ENCODE data around the gene PNMA8A.

GRCh38 chr19:46427518-46428045 lies 43.8 kb downstream of the PNMA8A start:
- no peak for TF ChIP-seq NBN (IDR thresholded peaks at IDR 0.05)
- TF ChIP-seq EZH2 (IDR thresholded peaks at IDR 0.05; ENCODE audit: borderline replicate concordance, control insufficient read depth, low read depth, low read length): no peak
- TF ChIP-seq MYC (IDR thresholded peaks at IDR 0.05; ENCODE audit: insufficient read depth, insufficient read length, insufficient replicate concordance, low read length, severe bottlenecking): no peak
- TF ChIP-seq POLR2AphosphoS5 (IDR thresholded peaks at IDR 0.05; ENCODE audit: low read length): no peak

All from GM12878 (cell line).